Transverse colon (tissue), 4 donors: ENCODE results near the gene FAM72C. TPM values are rescaled to one million over a fixed set of nuclear protein-coding genes. Genes with fewer than 3 reads are reported as not detected.
"Not testable (repeated sequence)": the region's sequence is repeated elsewhere in the genome, so short reads cannot be mapped to it uniquely, and the experiment has no call there.

Experiments
- DNase-seq: peaks from one replicate; pipeline ENCODE4 v3.0.0-alpha.2; 2019
- H3K27ac ChIP-seq, 4 donors: fragments of 200-600 bp; sonication (generic); 2 replicates each; pipeline ENCODE4 v1.5.1; 2016 to 2018; ENCODE audit warnings: inconsistent platforms in 4 of 4
- H3K27me3 ChIP-seq: fragments of 200-600 bp; sonication (generic); 2 replicates; pipeline ENCODE4 v1.5.1; 2017; ENCODE audit warnings: inconsistent platforms
- H3K36me3 ChIP-seq, 4 donors: fragments of 200-600 bp; sonication (generic); 2 replicates each; pipeline ENCODE4 v1.5.1; 2017 to 2019; ENCODE audit warnings: inconsistent platforms in 4 of 4
- H3K4me1 ChIP-seq, 4 donors: fragments of 200-600 bp; sonication (generic); 2 replicates each; pipeline ENCODE4 v1.5.1; 2017 to 2020; ENCODE audit warnings: inconsistent platforms in 4 of 4
- H3K4me3 ChIP-seq, 4 donors: fragments of 200-600 bp; sonication (generic); 1 replicate in 1 of 4; 2 replicates in 3 of 4; pipeline versions ENCODE4 v1.5.1 to v1.6.1; 2017 to 2019; ENCODE audit warnings: inconsistent platforms in 4 of 4
- H3K9me3 ChIP-seq, 2 donors: fragments of 200-600 bp; sonication (generic); 2 replicates each; pipeline ENCODE4 v1.5.1; 2017 to 2019; ENCODE audit warnings: inconsistent platforms in 2 of 2
- WGBS, 2 donors: methylation state at CpG; one replicate each; pipeline ENCODE4 v1.1.5; 2018; ENCODE audit warnings: low coverage in 1 of 2; 5-methylcytosine and 5-hydroxymethylcytosine counted together
- in situ Hi-C, 4 donors: fragments of 200-750 bp; cut with MboI; loops; one replicate each; pipeline versions ENCODE4 v1.15.0 to v1.15.1; 2017; ENCODE audit warnings: low sequenced_read_pairs in 3 of 4, low pct_ligation_motif_present in 1 of 4, low pct_unique_long_range_greater_than_20kb in 1 of 4
- intact Hi-C: fragments of 100-400 bp; cut with DNase I; formaldehyde crosslinking; loops from one replicate; pipeline ENCODE4 v1.15.1; 2023; ENCODE audit warnings: low total_unique reads
- total RNA-seq, 4 donors: library from RNA; depleted of rRNA; stranded (reverse); fragments of >200 nt; gene quantifications; one replicate each; pipeline ENCODE4 v1.1.0, GENCODE V29; 2016
- TF ChIP-seq, protein P1 (sequence below), 5 experiments: fragments of 200-600 bp in 3 of 5; fragments of 450-650 bp in 2 of 5; sonication (generic) in 3 of 5; IDR thresholded peaks; 1 replicate in 2 of 5; 2 replicates in 3 of 5; pipeline ENCODE4 v1.5.1; 2016 to 2017; ENCODE audit warnings: antibody characterized with exemption in 5 of 5, inconsistent platforms in 3 of 5, mild to moderate bottlenecking in 2 of 5, moderate library complexity in 1 of 5

FAM72C gene
- total RNA-seq, 4 donors from 2014 or later = 0.41 TPM; not detected in 3

GRCh38 chr1:143944576-143945240, 27.1 kb downstream of the FAM72C start:
- intact Hi-C loops, H3K9me3 ChIP-seq, DNase-seq, H3K4me1 ChIP-seq, H3K4me3 ChIP-seq, H3K36me3 ChIP-seq, in situ Hi-C loops, H3K27ac ChIP-seq, H3K27me3 ChIP-seq: not testable (repeated sequence)
- no CpG with 5 or more reads among the region's 5 CpGs for WGBS, 2 donors

DNA sequence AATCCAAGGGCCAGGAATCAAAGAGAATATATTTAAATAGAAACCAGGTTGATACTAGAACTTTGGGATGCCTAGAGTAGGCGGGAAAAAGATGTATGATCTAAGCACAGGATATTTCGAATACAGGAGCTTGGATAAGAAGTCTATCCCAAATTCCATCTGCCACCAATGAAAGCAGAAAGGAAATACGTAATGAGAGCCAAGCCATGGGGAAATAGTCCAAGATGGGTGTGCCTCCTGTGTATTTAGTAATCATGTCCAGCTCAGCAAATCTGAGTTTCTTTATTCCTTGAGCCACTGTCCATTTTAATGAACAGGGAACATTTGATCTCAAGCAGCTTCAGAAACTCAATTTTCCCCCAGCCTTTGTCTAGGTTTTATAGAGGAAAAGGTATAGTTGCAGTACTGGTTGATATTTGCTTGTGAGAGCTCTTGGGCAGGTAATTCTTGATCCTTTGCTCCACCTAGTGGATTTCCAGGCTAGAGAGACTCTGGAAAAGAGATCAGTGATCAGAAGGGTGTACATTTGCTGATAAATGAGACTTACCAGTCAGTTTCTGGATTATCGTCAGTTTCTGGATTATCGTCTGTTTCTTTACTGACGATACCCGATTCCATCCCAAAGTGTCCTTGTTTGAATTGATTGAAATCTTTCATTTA, 28.3 kb downstream of the FAM72C start:
- H3K4me1 ChIP-seq, H3K4me3 ChIP-seq, H3K9me3 ChIP-seq, intact Hi-C loops, H3K36me3 ChIP-seq, in situ Hi-C loops, DNase-seq, H3K27ac ChIP-seq, H3K27me3 ChIP-seq: not testable (repeated sequence)
- WGBS, 2 donors = no CpG with 5 or more reads among the region's 7 CpGs

- H3K4me3 ChIP-seq, H3K36me3 ChIP-seq, intact Hi-C loops, H3K27me3 ChIP-seq, H3K27ac ChIP-seq, H3K9me3 ChIP-seq, H3K4me1 ChIP-seq, in situ Hi-C loops, DNase-seq: not testable (repeated sequence)
- WGBS, 2 donors = no CpG with 5 or more reads among the region's 1 CpG
Observed at GRCh38 chr1:143942238-143942860, 29.4 kb downstream of the FAM72C start.

GRCh38 chr1:143939666-143940065, 32.1 kb downstream of the FAM72C start:
- WGBS, 2 donors = no CpG with 5 or more reads among the region's 2 CpGs
- H3K4me3 ChIP-seq, H3K36me3 ChIP-seq, in situ Hi-C loops, H3K9me3 ChIP-seq, intact Hi-C loops, H3K27ac ChIP-seq, H3K27me3 ChIP-seq, DNase-seq, H3K4me1 ChIP-seq: not testable (repeated sequence)

- in situ Hi-C loops, intact Hi-C loops, H3K27ac ChIP-seq, DNase-seq, H3K36me3 ChIP-seq, H3K9me3 ChIP-seq, H3K4me3 ChIP-seq, H3K4me1 ChIP-seq, H3K27me3 ChIP-seq: not testable (repeated sequence)
- WGBS, 2 donors = no CpG with 5 or more reads among the region's 2 CpGs
Observed at GRCh38 chr1:143938922-143939321, 32.9 kb downstream of the FAM72C start.

DNA sequence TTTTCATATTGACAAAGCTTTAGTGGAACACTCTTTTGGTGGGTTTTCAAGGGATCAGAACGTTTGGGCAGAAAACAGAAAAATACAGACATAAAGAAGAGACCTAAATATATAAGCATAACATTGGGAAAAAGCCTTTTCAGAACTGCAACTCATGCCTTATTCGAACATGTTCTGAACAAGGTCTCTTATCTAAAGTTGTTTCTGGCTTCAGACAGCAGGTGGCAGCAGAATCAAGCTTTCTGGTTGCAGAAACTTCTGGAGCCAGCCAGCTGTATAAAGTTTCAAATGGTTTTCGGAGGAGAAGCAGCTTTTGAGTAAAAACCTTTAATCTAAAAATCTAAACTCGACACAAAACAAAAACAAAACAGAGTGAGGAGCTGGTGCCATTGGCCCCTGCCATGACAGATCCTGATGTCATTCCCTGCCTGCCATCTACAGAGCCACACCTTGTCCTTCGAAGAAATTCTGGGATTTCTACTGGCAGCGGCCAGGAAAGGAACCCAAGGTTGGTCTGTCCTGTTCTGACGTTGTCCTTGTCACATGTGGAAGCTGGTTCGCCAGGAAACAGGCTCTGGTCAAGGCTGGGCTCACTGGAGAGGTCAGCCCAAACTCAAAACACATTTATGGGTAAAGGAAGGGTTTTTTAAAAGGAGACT, 35.2 kb downstream of the FAM72C start:
- H3K27ac ChIP-seq, H3K27me3 ChIP-seq, H3K4me1 ChIP-seq, in situ Hi-C loops, H3K4me3 ChIP-seq, H3K9me3 ChIP-seq, intact Hi-C loops, H3K36me3 ChIP-seq: not testable (repeated sequence)
- WGBS, 2 donors = 0% methylated on average over 2 of the region's 8 CpGs
- TF ChIP-seq, protein P1, sequence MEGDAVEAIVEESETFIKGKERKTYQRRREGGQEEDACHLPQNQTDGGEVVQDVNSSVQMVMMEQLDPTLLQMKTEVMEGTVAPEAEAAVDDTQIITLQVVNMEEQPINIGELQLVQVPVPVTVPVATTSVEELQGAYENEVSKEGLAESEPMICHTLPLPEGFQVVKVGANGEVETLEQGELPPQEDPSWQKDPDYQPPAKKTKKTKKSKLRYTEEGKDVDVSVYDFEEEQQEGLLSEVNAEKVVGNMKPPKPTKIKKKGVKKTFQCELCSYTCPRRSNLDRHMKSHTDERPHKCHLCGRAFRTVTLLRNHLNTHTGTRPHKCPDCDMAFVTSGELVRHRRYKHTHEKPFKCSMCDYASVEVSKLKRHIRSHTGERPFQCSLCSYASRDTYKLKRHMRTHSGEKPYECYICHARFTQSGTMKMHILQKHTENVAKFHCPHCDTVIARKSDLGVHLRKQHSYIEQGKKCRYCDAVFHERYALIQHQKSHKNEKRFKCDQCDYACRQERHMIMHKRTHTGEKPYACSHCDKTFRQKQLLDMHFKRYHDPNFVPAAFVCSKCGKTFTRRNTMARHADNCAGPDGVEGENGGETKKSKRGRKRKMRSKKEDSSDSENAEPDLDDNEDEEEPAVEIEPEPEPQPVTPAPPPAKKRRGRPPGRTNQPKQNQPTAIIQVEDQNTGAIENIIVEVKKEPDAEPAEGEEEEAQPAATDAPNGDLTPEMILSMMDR (IDR thresholded peaks at IDR 0.05) = peak in 3 of 5 experiments; percentile 12 to 34 (median 25)
- DNase-seq = peak; percentile 52

DNA sequence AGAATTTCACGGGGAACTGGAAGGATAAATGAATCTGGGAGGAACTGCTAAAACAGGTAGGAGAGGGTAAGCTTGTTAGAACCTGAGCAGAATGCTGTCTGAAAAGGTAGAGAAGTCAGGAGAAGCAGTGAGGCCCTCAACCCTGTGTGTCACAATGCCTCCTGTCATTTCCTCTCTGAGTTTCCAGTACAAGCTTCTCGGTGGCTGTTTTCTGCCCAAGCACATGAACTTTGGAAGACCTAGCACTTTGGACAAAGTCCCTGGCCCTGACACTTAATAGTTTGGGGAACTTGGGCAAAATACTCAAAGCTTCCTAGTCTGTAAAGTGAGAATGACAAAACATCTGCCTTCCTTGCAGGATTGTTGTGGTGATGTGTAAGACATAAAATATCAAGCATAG, 52.7 kb downstream of the FAM72C start:
- H3K27ac ChIP-seq, H3K4me1 ChIP-seq, H3K4me3 ChIP-seq, H3K9me3 ChIP-seq, in situ Hi-C loops, H3K36me3 ChIP-seq, intact Hi-C loops, H3K27me3 ChIP-seq, DNase-seq: not testable (repeated sequence)
- no CpG with 5 or more reads among the region's 2 CpGs for WGBS, 2 donors

DNA sequence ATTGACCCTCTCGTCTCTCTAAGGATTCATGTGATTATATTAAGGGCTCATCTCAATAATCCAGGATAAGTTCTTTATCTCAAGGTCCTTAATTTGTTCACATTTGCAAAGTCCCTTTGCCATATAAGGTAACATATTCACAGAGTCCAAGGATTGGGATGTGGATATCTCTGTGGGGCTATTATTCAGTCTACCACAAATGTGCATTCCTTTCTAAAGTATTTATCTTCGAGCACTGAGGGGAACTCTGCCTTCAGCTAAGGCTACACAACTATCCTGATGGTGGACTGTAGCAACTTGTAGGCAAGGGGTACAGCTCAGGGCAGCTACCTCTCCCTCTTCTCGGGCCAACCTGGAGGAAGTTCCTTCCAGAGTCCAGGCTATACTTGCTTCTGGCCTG, 53.2 kb downstream of the FAM72C start:
- H3K27me3 ChIP-seq, H3K9me3 ChIP-seq, in situ Hi-C loops, H3K4me3 ChIP-seq, intact Hi-C loops, H3K4me1 ChIP-seq, DNase-seq, H3K27ac ChIP-seq, H3K36me3 ChIP-seq: not testable (repeated sequence)
- no CpG with 5 or more reads among the region's 3 CpGs for WGBS, 2 donors

GRCh38 chr1:143913705-143914104, 58.1 kb downstream of the FAM72C start:
- H3K4me1 ChIP-seq, in situ Hi-C loops, H3K27me3 ChIP-seq, H3K27ac ChIP-seq, H3K36me3 ChIP-seq, intact Hi-C loops, DNase-seq, H3K4me3 ChIP-seq, H3K9me3 ChIP-seq: not testable (repeated sequence)
- 98% methylated on average over 7 of the region's 7 CpGs; no CpG with 5 or more reads in 1 of the 2 donors for WGBS, 2 donors
